ENCODE data around the gene RTRAF.

The RTRAF gene

GRCh38 chr14:52053044-52053443, 63.7 kb downstream of the RTRAF start:
- H3K27ac ChIP-seq (replicated peaks), result no peak overlapping the region
- H3K27me3 ChIP-seq (ENCODE audit: insufficient read depth, poor library complexity, severe bottlenecking), result peaks cover 10% of the 10 kb centered on the region
- no peak overlapping the region for H3K4me3 ChIP-seq (replicated peaks; ENCODE audit: insufficient read depth, low read length)
- TF ChIP-seq POLR2AphosphoS5 (IDR thresholded peaks at IDR 0.05; ENCODE audit: low read depth), result no peak
- TF ChIP-seq CTCF (IDR thresholded peaks at IDR 0.05; ENCODE audit: insufficient read depth, low read length), result no peak
- TF ChIP-seq REST (IDR thresholded peaks at IDR 0.05; ENCODE audit: insufficient replicate concordance, low read depth), result no peak
- TF ChIP-seq SPI1 (IDR thresholded peaks at IDR 0.05; ENCODE audit: borderline replicate concordance, low read depth), result no peak
- TF ChIP-seq GABPA (IDR thresholded peaks at IDR 0.05; ENCODE audit: low read depth), result no peak
- no peak for DNase-seq (ENCODE audit: low read depth in 1 of 2, low spot score in 1 of 2)

- no peak overlapping the region for H3K4me3 ChIP-seq (replicated peaks; ENCODE audit: insufficient read depth, low read length)
- H3K27me3 ChIP-seq (ENCODE audit: insufficient read depth, poor library complexity, severe bottlenecking), result peaks cover 10% of the 10 kb centered on the region
- TF ChIP-seq REST (IDR thresholded peaks at IDR 0.05; ENCODE audit: insufficient replicate concordance, low read depth) (no peak), CTCF (IDR thresholded peaks at IDR 0.05; ENCODE audit: insufficient read depth, low read length) (no peak), POLR2AphosphoS5 (IDR thresholded peaks at IDR 0.05; ENCODE audit: low read depth) (no peak), GABPA (IDR thresholded peaks at IDR 0.05; ENCODE audit: low read depth) (no peak)
- DNase-seq (ENCODE audit: low read depth in 1 of 2, low spot score in 1 of 2), result no peak
- no peak overlapping the region for H3K27ac ChIP-seq (replicated peaks)
Measured at GRCh38 chr14:52054678-52055077, 65.3 kb downstream of the RTRAF start.

- Histone ChIP-seq H3K4me3 (replicated peaks; ENCODE audit: insufficient read depth, low read length) (no peak overlapping the region), H3K27ac (replicated peaks) (no peak overlapping the region), H3K27me3 (ENCODE audit: insufficient read depth, poor library complexity, severe bottlenecking) (peaks cover 10% of the 10 kb centered on the region)
- no peak for DNase-seq (ENCODE audit: low read depth in 1 of 2, low spot score in 1 of 2)
- TF ChIP-seq CTCF (IDR thresholded peaks at IDR 0.05; ENCODE audit: insufficient read depth, low read length) (no peak), POLR2AphosphoS5 (IDR thresholded peaks at IDR 0.05; ENCODE audit: low read depth) (no peak), GABPA (IDR thresholded peaks at IDR 0.05; ENCODE audit: low read depth) (no peak), REST (IDR thresholded peaks at IDR 0.05; ENCODE audit: insufficient replicate concordance, low read depth) (no peak), SPI1 (IDR thresholded peaks at IDR 0.05; ENCODE audit: borderline replicate concordance, low read depth) (no peak)
Measured at GRCh38 chr14:52055167-52055566, 65.8 kb downstream of the RTRAF start.

Data from HL-60 (cell line).